ENCODE measurements around the gene OGFOD3.

GRCh38 chr17:82435103-82435502, 16.7 kb upstream of the OGFOD3 start:
- no peak for TF ChIP-seq POLR2AphosphoS5 (IDR thresholded peaks at IDR 0.05; ENCODE audit: low read depth)
- TF ChIP-seq, protein P1, sequence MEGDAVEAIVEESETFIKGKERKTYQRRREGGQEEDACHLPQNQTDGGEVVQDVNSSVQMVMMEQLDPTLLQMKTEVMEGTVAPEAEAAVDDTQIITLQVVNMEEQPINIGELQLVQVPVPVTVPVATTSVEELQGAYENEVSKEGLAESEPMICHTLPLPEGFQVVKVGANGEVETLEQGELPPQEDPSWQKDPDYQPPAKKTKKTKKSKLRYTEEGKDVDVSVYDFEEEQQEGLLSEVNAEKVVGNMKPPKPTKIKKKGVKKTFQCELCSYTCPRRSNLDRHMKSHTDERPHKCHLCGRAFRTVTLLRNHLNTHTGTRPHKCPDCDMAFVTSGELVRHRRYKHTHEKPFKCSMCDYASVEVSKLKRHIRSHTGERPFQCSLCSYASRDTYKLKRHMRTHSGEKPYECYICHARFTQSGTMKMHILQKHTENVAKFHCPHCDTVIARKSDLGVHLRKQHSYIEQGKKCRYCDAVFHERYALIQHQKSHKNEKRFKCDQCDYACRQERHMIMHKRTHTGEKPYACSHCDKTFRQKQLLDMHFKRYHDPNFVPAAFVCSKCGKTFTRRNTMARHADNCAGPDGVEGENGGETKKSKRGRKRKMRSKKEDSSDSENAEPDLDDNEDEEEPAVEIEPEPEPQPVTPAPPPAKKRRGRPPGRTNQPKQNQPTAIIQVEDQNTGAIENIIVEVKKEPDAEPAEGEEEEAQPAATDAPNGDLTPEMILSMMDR (conservative IDR thresholded peaks at IDR 0.05; ENCODE audit: low read depth in 2 of 2): no peak
- TF ChIP-seq ZNF331 (CRISPR knock-in tag; IDR thresholded peaks at IDR 0.05; ENCODE audit: low read depth): no peak
- TF ChIP-seq JUNB (IDR thresholded peaks at IDR 0.05; ENCODE audit: unreplicated experiment): no peak
- no peak for TF ChIP-seq EZH2 (IDR thresholded peaks at IDR 0.05; ENCODE audit: low read depth, unreplicated experiment)
- no peak for TF ChIP-seq ETS1 (IDR thresholded peaks at IDR 0.05)
- TF ChIP-seq STAT1 (IDR thresholded peaks at IDR 0.05; ENCODE audit: unreplicated experiment): no peak
- no peak for TF ChIP-seq CREB1 (CRISPR knock-in tag; IDR thresholded peaks at IDR 0.05; ENCODE audit: low read depth)
- no peak for TF ChIP-seq EZH2phosphoT487 (IDR thresholded peaks at IDR 0.05; ENCODE audit: unreplicated experiment)
